HG02678 (cell line): ENCODE measurements around the gene PSMB3.
"Not testable (repeated sequence)": the region's sequence is repeated elsewhere in the genome, so short reads cannot be mapped to it uniquely, and the experiment has no call there.

Experiments used
- ATAC-seq: cut with Tn5 transposase; IDR thresholded peaks from one replicate; pipeline ENCODE4 v1.9.1; 2021; ENCODE audit warnings: mild to moderate bottlenecking, moderate library complexity; ENCODE audit not compliant: unreplicated experiment

PSMB3 gene

GRCh38 chr17:38715216-38715943, 37.2 kb upstream of the PSMB3 start:
- no peak for ATAC-seq

GRCh38 chr17:38716368-38717005, 36.1 kb upstream of the PSMB3 start:
- ATAC-seq: no peak

- no peak for ATAC-seq
These were observed 35.3 kb upstream of the PSMB3 start for GRCh38 chr17:38717139-38717745.

- no peak for ATAC-seq
These were observed 33.1 kb upstream of the PSMB3 start for GRCh38 chr17:38719289-38719942.

- ATAC-seq: no peak
These were observed 32.4 kb upstream of the PSMB3 start for GRCh38 chr17:38719943-38720641.

- ATAC-seq: no peak
These were observed 31.6 kb upstream of the PSMB3 start for GRCh38 chr17:38720941-38721340.

GRCh38 chr17:38721802-38722201, 30.7 kb upstream of the PSMB3 start:
- no peak for ATAC-seq

GRCh38 chr17:38724337-38724988, 28.1 kb upstream of the PSMB3 start:
- ATAC-seq: no peak

- no peak for ATAC-seq
These were observed 27.5 kb upstream of the PSMB3 start for GRCh38 chr17:38725066-38725465.

GRCh38 chr17:38726145-38726544, 26.4 kb upstream of the PSMB3 start:
- not testable (repeated sequence) for ATAC-seq

GRCh38 chr17:38727736-38728135, 24.8 kb upstream of the PSMB3 start:
- no peak for ATAC-seq

GRCh38 chr17:38728290-38728831, 24.2 kb upstream of the PSMB3 start:
- ATAC-seq: no peak

GRCh38 chr17:38729368-38729885, 23.1 kb upstream of the PSMB3 start:
- no peak for ATAC-seq

- ATAC-seq: peak; percentile 82
These were observed 22.5 kb upstream of the PSMB3 start, which contains the start of gene CISD3 for GRCh38 chr17:38729886-38730525. Gene CISD3, plus strand, starts transcription at chr17:38730341. Its CDS starts 18 bp downstream, at chr17:38730359.

GRCh38 chr17:38730526-38731379, 21.8 kb upstream of the PSMB3 start:
- no peak for ATAC-seq

- ATAC-seq: no peak
These were observed 20.8 kb upstream of the PSMB3 start for GRCh38 chr17:38731526-38732294.

GRCh38 chr17:38732376-38733281, 19.9 kb upstream of the PSMB3 start:
- no peak for ATAC-seq
